Astrocyte of the cerebellum (primary cell): Measurements from ENCODE around the gene SH3TC1.

ENCODE experiments used
- DNase-seq: peaks from one replicate; pipeline ENCODE4 v3.0.0-alpha.2; 2011; ENCODE audit warnings: low read depth
- H3K4me3 ChIP-seq: 2 replicates; pipeline ENCODE4 v1.5.1; 2011; ENCODE audit warnings: mild to moderate bottlenecking, low read depth, low read length, moderate library complexity
- in situ Hi-C: cut with HindIII; loops from 2 replicates; pipeline ENCODE4 v1.10.0; 2017; ENCODE audit warnings: low sequenced_read_pairs
- TF ChIP-seq, protein P1 (sequence below): IDR thresholded peaks from 2 replicates; pipeline ENCODE4 v1.5.1; 2012; ENCODE audit warnings: low read length, low read depth, moderate library complexity, mild to moderate bottlenecking; ENCODE audit errors: missing control alignments

The SH3TC1 gene

DNA sequence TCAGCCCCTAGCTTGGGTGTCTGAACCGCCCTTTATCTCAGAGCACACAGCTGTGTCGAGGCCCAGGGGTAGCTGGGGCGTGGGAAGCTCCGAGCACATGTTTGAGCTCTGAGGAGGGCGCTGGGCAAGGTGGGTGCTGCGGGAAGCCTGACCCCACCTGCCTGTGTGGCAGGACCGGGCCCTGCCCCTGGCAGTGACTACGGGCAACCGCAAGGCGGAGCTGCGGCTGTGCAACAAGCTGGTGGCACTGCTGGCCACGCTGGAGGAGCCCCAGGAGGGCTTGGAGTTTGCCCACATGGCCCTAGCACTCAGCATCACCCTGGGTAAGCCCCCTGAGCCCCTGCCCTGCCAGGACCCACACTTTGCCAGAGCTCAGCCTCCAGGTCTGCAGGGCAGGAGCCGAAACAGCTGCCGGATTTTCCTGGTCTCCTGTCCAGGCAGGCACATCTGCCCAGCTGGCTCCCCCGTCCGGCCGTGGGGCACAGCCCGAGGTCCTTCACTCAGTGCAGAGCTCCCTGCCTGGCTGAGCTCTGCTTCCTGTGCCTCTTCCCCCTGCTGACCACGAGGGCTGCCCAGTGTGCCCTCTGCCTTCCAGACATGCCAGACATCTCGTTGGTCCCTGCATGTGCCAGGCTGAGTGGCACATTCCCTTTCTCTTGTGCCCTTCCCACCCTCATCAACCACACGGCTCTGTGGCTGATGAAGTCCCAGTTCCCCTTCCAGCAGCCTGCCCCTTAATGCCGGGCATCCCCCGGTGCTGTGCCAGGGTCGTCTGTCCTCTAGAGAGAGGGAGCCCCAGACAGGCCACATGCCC, 37.2 kb downstream of the SH3TC1 start:
- no peak for DNase-seq
- in situ Hi-C loops = no loop called here
- no peak overlapping the region for H3K4me3 ChIP-seq
- TF ChIP-seq, protein P1, sequence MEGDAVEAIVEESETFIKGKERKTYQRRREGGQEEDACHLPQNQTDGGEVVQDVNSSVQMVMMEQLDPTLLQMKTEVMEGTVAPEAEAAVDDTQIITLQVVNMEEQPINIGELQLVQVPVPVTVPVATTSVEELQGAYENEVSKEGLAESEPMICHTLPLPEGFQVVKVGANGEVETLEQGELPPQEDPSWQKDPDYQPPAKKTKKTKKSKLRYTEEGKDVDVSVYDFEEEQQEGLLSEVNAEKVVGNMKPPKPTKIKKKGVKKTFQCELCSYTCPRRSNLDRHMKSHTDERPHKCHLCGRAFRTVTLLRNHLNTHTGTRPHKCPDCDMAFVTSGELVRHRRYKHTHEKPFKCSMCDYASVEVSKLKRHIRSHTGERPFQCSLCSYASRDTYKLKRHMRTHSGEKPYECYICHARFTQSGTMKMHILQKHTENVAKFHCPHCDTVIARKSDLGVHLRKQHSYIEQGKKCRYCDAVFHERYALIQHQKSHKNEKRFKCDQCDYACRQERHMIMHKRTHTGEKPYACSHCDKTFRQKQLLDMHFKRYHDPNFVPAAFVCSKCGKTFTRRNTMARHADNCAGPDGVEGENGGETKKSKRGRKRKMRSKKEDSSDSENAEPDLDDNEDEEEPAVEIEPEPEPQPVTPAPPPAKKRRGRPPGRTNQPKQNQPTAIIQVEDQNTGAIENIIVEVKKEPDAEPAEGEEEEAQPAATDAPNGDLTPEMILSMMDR = no peak

DNA sequence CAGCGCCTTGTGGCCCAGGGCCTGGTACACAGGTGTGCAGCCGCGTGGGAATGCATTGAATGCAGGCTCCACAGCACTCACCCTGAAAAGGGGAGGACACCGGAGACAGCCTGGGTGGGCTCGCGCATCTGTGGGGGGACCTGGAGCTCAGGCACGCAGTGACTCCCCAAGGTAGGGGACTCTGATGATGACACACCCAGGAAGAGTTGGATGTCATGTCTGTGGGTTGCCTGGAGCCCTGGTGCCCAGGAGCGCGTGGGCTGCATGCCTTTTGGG, 37.8 kb downstream of the SH3TC1 start:
- TF ChIP-seq, protein P1 = no peak
- no peak for DNase-seq
- H3K4me3 ChIP-seq = no peak overlapping the region
- in situ Hi-C loops = no loop called here

DNA sequence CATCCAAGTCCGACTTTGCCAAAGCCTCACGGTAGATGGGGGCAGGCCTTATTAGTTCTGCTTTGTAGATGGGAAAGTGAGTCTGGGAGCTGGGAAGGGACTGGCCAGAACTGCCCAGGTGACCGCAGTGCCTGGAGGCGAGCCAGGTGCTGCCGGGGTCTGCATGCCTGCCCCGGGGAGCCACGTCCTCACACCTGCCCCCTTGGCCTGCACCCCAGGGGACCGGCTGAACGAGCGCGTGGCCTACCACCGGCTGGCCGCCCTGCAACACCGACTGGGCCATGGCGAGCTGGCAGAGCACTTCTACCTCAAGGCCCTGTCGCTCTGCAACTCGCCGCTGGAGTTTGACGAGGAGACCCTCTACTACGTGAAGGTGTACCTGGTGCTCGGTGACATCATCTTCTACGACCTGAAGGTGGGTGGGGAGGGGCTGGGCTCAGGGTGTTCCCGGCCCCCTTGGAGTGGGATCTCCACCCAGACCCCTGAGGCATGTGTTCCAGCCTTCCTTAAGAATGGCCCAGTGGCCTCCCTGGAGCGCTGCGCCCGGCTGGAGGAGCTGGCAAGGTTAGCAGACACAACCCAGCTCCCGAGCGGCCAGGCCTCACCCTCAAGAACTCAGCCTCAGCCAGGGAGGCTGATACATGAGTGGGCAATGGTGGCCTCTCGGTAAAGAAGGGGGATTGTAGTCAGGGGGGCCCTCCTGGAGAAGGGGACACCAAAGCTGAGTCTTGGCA, 38.3 kb downstream of the SH3TC1 start:
- TF ChIP-seq, protein P1 = no peak
- in situ Hi-C loops = no loop called here
- H3K4me3 ChIP-seq = no peak overlapping the region
- no peak for DNase-seq

DNA sequence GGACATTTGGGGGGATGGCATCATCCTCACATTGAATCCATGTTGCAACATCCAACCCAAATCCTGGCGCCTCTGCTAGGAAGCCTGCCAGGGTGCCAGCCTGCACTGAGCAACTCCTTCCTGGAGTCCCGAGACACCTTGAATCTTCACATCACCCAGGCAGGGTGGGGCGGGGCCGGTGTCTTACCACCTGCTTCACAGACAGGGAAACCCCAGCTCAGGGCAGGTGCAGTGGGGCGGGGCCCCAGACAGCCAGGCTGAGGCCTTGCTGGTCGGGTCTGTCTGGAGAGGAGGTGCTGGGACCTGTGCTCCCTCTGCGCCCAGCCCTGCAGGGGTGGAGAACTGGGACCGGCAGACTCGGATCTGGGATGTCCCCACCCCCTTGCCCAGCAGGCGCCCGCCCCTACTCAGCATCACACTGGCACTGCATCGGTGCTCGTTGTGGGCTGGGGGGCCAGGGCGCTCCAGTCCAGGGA, 39.0 kb downstream of the SH3TC1 start:
- DNase-seq = no peak
- TF ChIP-seq, protein P1 = no peak
- in situ Hi-C loops = no loop called here
- H3K4me3 ChIP-seq = no peak overlapping the region

DNA sequence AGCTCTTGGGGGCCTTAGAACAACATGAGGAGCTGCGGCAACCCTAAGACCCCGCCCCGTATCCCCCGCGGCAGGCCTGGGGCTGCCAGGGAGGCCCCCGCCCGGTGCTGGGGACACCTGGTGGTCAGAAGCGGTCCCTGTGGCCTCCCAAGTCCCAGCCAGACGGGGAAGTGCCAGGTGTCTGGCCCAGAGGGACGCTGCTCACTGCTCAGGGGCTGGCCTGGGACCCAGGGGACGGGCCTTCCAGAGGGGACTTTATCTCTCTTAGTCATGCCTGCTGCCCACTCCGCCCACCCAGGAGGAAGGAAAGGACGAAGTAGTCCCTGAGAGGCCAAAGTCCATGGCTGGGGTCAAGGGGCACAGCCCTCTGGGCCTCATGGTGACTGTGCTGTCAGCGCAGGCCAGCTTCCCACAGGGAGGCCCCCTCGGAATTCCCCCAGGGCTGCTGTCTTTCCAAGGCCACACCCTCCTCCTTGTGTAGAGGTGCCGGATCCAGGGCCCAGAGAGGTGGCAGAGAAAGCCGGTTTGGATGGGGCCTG, 39.5 kb downstream of the SH3TC1 start:
- no peak for DNase-seq
- H3K4me3 ChIP-seq = no peak overlapping the region
- in situ Hi-C loops = no loop called here
- TF ChIP-seq, protein P1 = peak; percentile 42

DNA sequence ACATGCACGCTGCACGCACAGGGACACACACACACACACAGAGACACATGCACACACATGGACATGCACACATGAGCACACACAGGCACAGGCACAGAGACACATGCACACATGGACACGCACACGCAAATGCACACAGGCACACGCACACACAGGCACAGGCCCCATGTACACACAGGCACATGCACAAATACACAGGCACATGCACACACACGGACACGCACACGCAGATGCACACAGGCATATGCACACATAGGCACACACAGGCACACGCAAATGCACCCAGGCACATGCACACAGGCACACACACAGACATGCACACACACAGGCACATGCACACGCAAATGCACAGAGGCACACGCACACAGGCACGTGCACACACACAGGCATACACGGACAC, 40.1 kb downstream of the SH3TC1 start:
- TF ChIP-seq, protein P1 = no peak
- in situ Hi-C loops = no loop called here
- no peak for DNase-seq

More for the DNA sequence above, 40.1 kb downstream of the SH3TC1 start:
- no peak overlapping the region for H3K4me3 ChIP-seq
